ENCODE measurements around the gene GPATCH8.

- no peak for TF ChIP-seq POLR2AphosphoS5 (IDR thresholded peaks at IDR 0.05; ENCODE audit: low read depth, low read length)
- no peak for TF ChIP-seq POLR2A (IDR thresholded peaks at IDR 0.05; ENCODE audit: low read depth, low read length)
- TF ChIP-seq TAF1 (IDR thresholded peaks at IDR 0.05; ENCODE audit: borderline replicate concordance, low read depth, low read length) = no peak
Observed at GRCh38 chr17:44414394-44415155, 88.6 kb downstream of the GPATCH8 start.

All from GM12892 (cell line).